ENCODE data around the gene HOXB8. TPM values are rescaled to one million over a fixed set of nuclear protein-coding genes. Genes with fewer than 3 reads are reported as not detected.

The HOXB8 gene
- total and polyA plus RNA-seq, 10 of the 15 experiments (the other 5 are each of a cell fraction or from before 2014, with no cell fraction given), result 0.21 TPM; not detected in 9

- BruUV-seq (replicated peaks), result no TSS peak
- no peaks in the 10 kb centered on the region for H3K79me2 ChIP-seq (ENCODE audit: control insufficient read depth, insufficient read depth, low read length)
- FAIRE-seq, result no peak
- in situ Hi-C loops (cut with MboI), result no loop called here
- peaks cover 9% of the 10 kb centered on the region in 2 experiments for H3K27me3 ChIP-seq (replicated peaks in 1 of 2; ENCODE audit: control insufficient read depth in 2 of 2, insufficient read depth in 2 of 2, low read length in 1 of 2)
- no peaks in the 10 kb centered on the region for H3K36me3 ChIP-seq (ENCODE audit: control insufficient read depth in 2 of 2, insufficient read depth in 2 of 2, low read length in 1 of 2)
- no peaks in the 10 kb centered on the region for H3K9me3 ChIP-seq (replicated peaks; ENCODE audit: control insufficient read depth, insufficient read depth, low read length)
- H4K20me1 ChIP-seq (ENCODE audit: control insufficient read depth, insufficient read depth), result no peaks in the 10 kb centered on the region
- peaks cover 5% of the 10 kb centered on the region for H3K4me1 ChIP-seq (ENCODE audit: control insufficient read depth, insufficient read depth, low read length)
- intact Hi-C loops (cut with micrococcal nuclease; ENCODE audit: unreplicated experiment), result no loop called here
- H3K4me3 ChIP-seq, result no peak overlapping the region
- CTCF ChIA-PET, result interaction anchor here (2.3 kb wide), 1 partner anchor 346 kb away, joined by 6 read pairs; no protein-coding TSS in a partner anchor
- DNase-seq (ENCODE audit: low read depth, low spot score), result no peak
- SMC1A ChIA-PET (ENCODE audit: uncharacterized antibody, unreplicated experiment), result interaction anchor here (0.6 to 1.3 kb wide), 2 partner anchors 12 to 1688 kb away, joined by 3 to 4 read pairs; no protein-coding TSS in a partner anchor
- POLR2A ChIA-PET, result no interaction called here
- H3K27ac ChIP-seq (ENCODE audit: control insufficient read depth, insufficient read depth), result no peak overlapping the region
- H3K9ac ChIP-seq (ENCODE audit: control insufficient read depth, insufficient read depth, low read length), result no peak overlapping the region
- no peak overlapping the region for H2AFZ ChIP-seq (ENCODE audit: control insufficient read depth, low read depth, low read length)
- WGBS (ENCODE audit: insufficient coverage, insufficient replicate concordance, low lambda C conversion rate, missing lambda C conversion rate), result 87% methylated on average over 10 of the region's 10 CpGs
- RAD21 ChIA-PET (ENCODE audit: unreplicated experiment), result no interaction called here
- no peak for ATAC-seq
- H3K4me2 ChIP-seq (ENCODE audit: control insufficient read depth, insufficient read depth), result no peak overlapping the region
- no peak for TF ChIP-seq ZBED1 (IDR thresholded peaks at IDR 0.05; ENCODE audit: borderline replicate concordance)
- TF ChIP-seq NBN (IDR thresholded peaks at IDR 0.05), result no peak
- no peak for TF ChIP-seq E2F8 (IDR thresholded peaks at IDR 0.05; ENCODE audit: low read depth, partially characterized antibody)
- TF ChIP-seq ETV6 (conservative IDR thresholded peaks at IDR 0.05 in 1 of 2, IDR thresholded peaks at IDR 0.05 in 1 of 2; ENCODE audit: borderline replicate concordance in 1 of 2, low read depth in 1 of 2), result no peak
- TF ChIP-seq ZNF24 (IDR thresholded peaks at IDR 0.05), result no peak
- TF ChIP-seq SREBF2 (IDR thresholded peaks at IDR 0.05; ENCODE audit: low read length), result no peak
- TF ChIP-seq SMAD5 (IDR thresholded peaks at IDR 0.05; ENCODE audit: low read depth), result no peak
- no peak for TF ChIP-seq CHD4 (IDR thresholded peaks at IDR 0.05)
- TF ChIP-seq E4F1 (IDR thresholded peaks at IDR 0.05; ENCODE audit: borderline replicate concordance, partially characterized antibody), result no peak
- no peak for TF ChIP-seq MEF2A (IDR thresholded peaks at IDR 0.05; ENCODE audit: insufficient read depth, low read depth, low read length)
- no peak for TF ChIP-seq JUND (IDR thresholded peaks at IDR 0.05; ENCODE audit: low read depth, low read length)
- TF ChIP-seq SRF (IDR thresholded peaks at IDR 0.05; ENCODE audit: low read depth in 2 of 2, low read length in 2 of 2), result no peak
- TF ChIP-seq PKNOX1 (IDR thresholded peaks at IDR 0.05), result no peak
- TF ChIP-seq RB1 (IDR thresholded peaks at IDR 0.05; ENCODE audit: borderline replicate concordance), result no peak
- no peak for TF ChIP-seq ATF7 (IDR thresholded peaks at IDR 0.05; ENCODE audit: low read depth)
- TF ChIP-seq E2F4 (IDR thresholded peaks at IDR 0.05; ENCODE audit: low read depth, low read length), result no peak
- TF ChIP-seq FOS (IDR thresholded peaks at IDR 0.05; ENCODE audit: borderline replicate concordance, extremely low read depth, insufficient read length), result no peak
Measured at GRCh38 chr17:48605409-48605919, 9.6 kb downstream of the HOXB8 start.
